GM12878 (cell line): Measurements from ENCODE around the gene SNPH. TPM values are rescaled to one million over a fixed set of nuclear protein-coding genes. Genes with fewer than 3 reads are reported as not detected.

Source experiments
- NFIC ChIP-seq: IDR thresholded peaks from 2 replicates; pipeline ENCODE4 v1.6.1; 2012; ENCODE audit warnings: low read depth, mild to moderate bottlenecking, inconsistent platforms, low read length, moderate library complexity
- TARDBP ChIP-seq: IDR thresholded peaks from 2 replicates; pipeline ENCODE4 v1.6.1; 2016; ENCODE audit warnings: borderline replicate concordance
- polyA plus RNA-seq, 11 experiments: library from polyadenylated mRNA; depleted of rRNA in 4 of 11; unstranded in 6 of 11; stranded (reverse) in 5 of 11; fragments of >200 nt; fragmentation: Nextera tagmentation in 4 of 11; fragmentation: Illumina TruSeq in 1 of 11; extraction: Ambion mirVana in 4 of 11; extraction: Trizol in 1 of 11; gene quantifications; 1 replicate in 1 of 11; 2 replicates in 10 of 11; pipeline versions ENCODE4 v1.2.1 to v1.2.3, GENCODE V29; 2011 to 2016; ENCODE audit warnings: inconsistent platforms in 2 of 11, missing spikeins in 2 of 11, low read depth in 1 of 11
- total RNA-seq, 4 experiments: library from RNA; depleted of rRNA in 3 of 4; stranded (reverse); fragments of >200 nt in 3 of 4; fragmentation: Illumina TruSeq in 1 of 4; extraction: Trizol in 1 of 4; gene quantifications; 2 replicates each; pipeline versions ENCODE4 v1.2.1 to v1.2.3, GENCODE V29; 2013 to 2021
- TF ChIP-seq, protein P1 (sequence below): fragments of 450-650 bp; formaldehyde crosslinking; IDR thresholded peaks from 2 replicates; pipeline ENCODE4 v1.5.0; 2022; ENCODE audit warnings: mild to moderate bottlenecking, missing genetic modification characterization

SNPH gene
- total and polyA plus RNA-seq, 10 of the 15 experiments (the other 5 are each of a cell fraction or from before 2014, with no cell fraction given), result 0.02 to 0.45 (median 0.34) TPM; not detected in 2

GRCh38 chr20:1357921-1358671, 92.0 kb downstream of the SNPH start (continued):
- TF ChIP-seq, protein P1, sequence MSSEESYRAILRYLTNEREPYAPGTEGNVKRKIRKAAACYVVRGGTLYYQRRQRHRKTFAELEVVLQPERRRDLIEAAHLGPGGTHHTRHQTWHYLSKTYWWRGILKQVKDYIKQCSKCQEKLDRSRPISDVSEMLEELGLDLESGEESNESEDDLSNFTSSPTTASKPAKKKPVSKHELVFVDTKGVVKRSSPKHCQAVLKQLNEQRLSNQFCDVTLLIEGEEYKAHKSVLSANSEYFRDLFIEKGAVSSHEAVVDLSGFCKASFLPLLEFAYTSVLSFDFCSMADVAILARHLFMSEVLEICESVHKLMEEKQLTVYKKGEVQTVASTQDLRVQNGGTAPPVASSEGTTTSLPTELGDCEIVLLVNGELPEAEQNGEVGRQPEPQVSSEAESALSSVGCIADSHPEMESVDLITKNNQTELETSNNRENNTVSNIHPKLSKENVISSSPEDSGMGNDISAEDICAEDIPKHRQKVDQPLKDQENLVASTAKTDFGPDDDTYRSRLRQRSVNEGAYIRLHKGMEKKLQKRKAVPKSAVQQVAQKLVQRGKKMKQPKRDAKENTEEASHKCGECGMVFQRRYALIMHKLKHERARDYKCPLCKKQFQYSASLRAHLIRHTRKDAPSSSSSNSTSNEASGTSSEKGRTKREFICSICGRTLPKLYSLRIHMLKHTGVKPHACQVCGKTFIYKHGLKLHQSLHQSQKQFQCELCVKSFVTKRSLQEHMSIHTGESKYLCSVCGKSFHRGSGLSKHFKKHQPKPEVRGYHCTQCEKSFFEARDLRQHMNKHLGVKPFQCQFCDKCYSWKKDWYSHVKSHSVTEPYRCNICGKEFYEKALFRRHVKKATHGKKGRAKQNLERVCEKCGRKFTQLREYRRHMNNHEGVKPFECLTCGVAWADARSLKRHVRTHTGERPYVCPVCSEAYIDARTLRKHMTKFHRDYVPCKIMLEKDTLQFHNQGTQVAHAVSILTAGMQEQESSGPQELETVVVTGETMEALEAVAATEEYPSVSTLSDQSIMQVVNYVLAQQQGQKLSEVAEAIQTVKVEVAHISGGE (CRISPR knock-in tag), result no peak
- TF ChIP-seq TARDBP (0 out of 2 replicates have a peak, but pooled peaks have one; percentile 50), NFIC (0 out of 2 replicates have a peak, but pooled peaks have one; percentile 13)

Other genes with a start within 250 kb of the SNPH start
Only the 7 nearest of the 8 such genes appear.
- 30.2 and 32.9 TPM in 2 replicates for gene PSMF1, start 147.7 kb upstream of the SNPH start, total RNA-seq (2014; rRNA removed)
- 35.2 and 35.8 TPM in 2 replicates for gene PSMF1, start 147.7 kb upstream of the SNPH start, total RNA-seq (2014; rRNA removed; fragmentation: Illumina TruSeq; extraction: Trizol)
- 156 and 167 TPM in 2 replicates for gene PSMF1, start 147.7 kb upstream of the SNPH start, total RNA-seq (2021)
- 29.3 and 45.9 TPM in 2 replicates for gene PSMF1, start 147.7 kb upstream of the SNPH start, polyA plus RNA-seq (2011; rRNA removed)
- gene PSMF1, start 147.7 kb upstream of the SNPH start, polyA plus RNA-seq (2014; fragmentation: Illumina TruSeq; extraction: Trizol), result 68.1 and 171 TPM in 2 replicates
- gene PSMF1, start 147.7 kb upstream of the SNPH start, polyA plus RNA-seq (2014; fragmentation: Nextera tagmentation; extraction: Ambion mirVana), result 10 to 100 TPM; 14.2 to 14.4 TPM
- gene PSMF1, start 147.7 kb upstream of the SNPH start, polyA plus RNA-seq (2014; rRNA removed), result 27.3 and 35.1 TPM in 2 replicates
- 100 to 1,000 TPM; 159 to 173 TPM for gene PSMF1, start 147.7 kb upstream of the SNPH start, polyA plus RNA-seq (2016; fragmentation: Nextera tagmentation; extraction: Ambion mirVana)
- gene TMEM74B, start 81.3 kb upstream of the SNPH start, total RNA-seq (2014; rRNA removed), result not detected in 2 replicates
- not detected in 2 replicates for gene TMEM74B, start 81.3 kb upstream of the SNPH start, total RNA-seq (2014; rRNA removed; fragmentation: Illumina TruSeq; extraction: Trizol)
- gene TMEM74B, start 81.3 kb upstream of the SNPH start, total RNA-seq (2021), result not detected in 2 replicates
- 0.06 and 0.07 TPM in 2 replicates for gene TMEM74B, start 81.3 kb upstream of the SNPH start, polyA plus RNA-seq (2011; rRNA removed)
- gene TMEM74B, start 81.3 kb upstream of the SNPH start, polyA plus RNA-seq (2014; fragmentation: Illumina TruSeq; extraction: Trizol), result not detected in 2 replicates
- not detected for gene TMEM74B, start 81.3 kb upstream of the SNPH start, polyA plus RNA-seq (2014; fragmentation: Nextera tagmentation; extraction: Ambion mirVana)
- not detected in 2 replicates for gene TMEM74B, start 81.3 kb upstream of the SNPH start, polyA plus RNA-seq (2014; rRNA removed)
- gene TMEM74B, start 81.3 kb upstream of the SNPH start, polyA plus RNA-seq (2016; fragmentation: Nextera tagmentation; extraction: Ambion mirVana), result not detected
- not detected in 2 replicates for gene C20orf202, start 62.8 kb upstream of the SNPH start, total RNA-seq (2014; rRNA removed)
- not detected in 2 replicates for gene C20orf202, start 62.8 kb upstream of the SNPH start, total RNA-seq (2014; rRNA removed; fragmentation: Illumina TruSeq; extraction: Trizol)
- not detected in 2 replicates for gene C20orf202, start 62.8 kb upstream of the SNPH start, total RNA-seq (2021)
- 0.04 and 0.10 TPM in 2 replicates for gene C20orf202, start 62.8 kb upstream of the SNPH start, polyA plus RNA-seq (2011; rRNA removed)
- 0.04 TPM in 1 of 2 replicates, not detected in the other for gene C20orf202, start 62.8 kb upstream of the SNPH start, polyA plus RNA-seq (2014; fragmentation: Illumina TruSeq; extraction: Trizol)
- not detected for gene C20orf202, start 62.8 kb upstream of the SNPH start, polyA plus RNA-seq (2014; fragmentation: Nextera tagmentation; extraction: Ambion mirVana)
- gene C20orf202, start 62.8 kb upstream of the SNPH start, polyA plus RNA-seq (2014; rRNA removed), result 0.08 TPM in 1 of 2 replicates, not detected in the other
- not detected for gene C20orf202, start 62.8 kb upstream of the SNPH start, polyA plus RNA-seq (2016; fragmentation: Nextera tagmentation; extraction: Ambion mirVana)
- not detected in 2 replicates for gene RAD21L1, start 40.2 kb upstream of the SNPH start, total RNA-seq (2014; rRNA removed)
- gene RAD21L1, start 40.2 kb upstream of the SNPH start, total RNA-seq (2014; rRNA removed; fragmentation: Illumina TruSeq; extraction: Trizol), result not detected in 2 replicates
- not detected in 2 replicates for gene RAD21L1, start 40.2 kb upstream of the SNPH start, total RNA-seq (2021)
- not detected in 2 replicates for gene RAD21L1, start 40.2 kb upstream of the SNPH start, polyA plus RNA-seq (2011; rRNA removed)
- gene RAD21L1, start 40.2 kb upstream of the SNPH start, polyA plus RNA-seq (2014; fragmentation: Illumina TruSeq; extraction: Trizol), result 0.14 TPM in 1 of 2 replicates, not detected in the other
- not detected for gene RAD21L1, start 40.2 kb upstream of the SNPH start, polyA plus RNA-seq (2014; fragmentation: Nextera tagmentation; extraction: Ambion mirVana)
- gene RAD21L1, start 40.2 kb upstream of the SNPH start, polyA plus RNA-seq (2014; rRNA removed), result not detected in 2 replicates
- gene RAD21L1, start 40.2 kb upstream of the SNPH start, polyA plus RNA-seq (2016; fragmentation: Nextera tagmentation; extraction: Ambion mirVana), result not detected
- 0.60 and 1.1 TPM in 2 replicates for gene SDCBP2, start 62.8 kb downstream of the SNPH start, total RNA-seq (2014; rRNA removed)
- 0.45 and 0.60 TPM in 2 replicates for gene SDCBP2, start 62.8 kb downstream of the SNPH start, total RNA-seq (2014; rRNA removed; fragmentation: Illumina TruSeq; extraction: Trizol)
- gene SDCBP2, start 62.8 kb downstream of the SNPH start, total RNA-seq (2021), result 0.77 and 1.5 TPM in 2 replicates
- 1.3 and 1.5 TPM in 2 replicates for gene SDCBP2, start 62.8 kb downstream of the SNPH start, polyA plus RNA-seq (2011; rRNA removed)
- gene SDCBP2, start 62.8 kb downstream of the SNPH start, polyA plus RNA-seq (2014; fragmentation: Illumina TruSeq; extraction: Trizol), result 0.51 and 0.96 TPM in 2 replicates
- gene SDCBP2, start 62.8 kb downstream of the SNPH start, polyA plus RNA-seq (2014; fragmentation: Nextera tagmentation; extraction: Ambion mirVana), result under 1 TPM in 1 of 2 experiments, not detected in 1; 0.16 TPM
- 1.3 and 1.9 TPM in 2 replicates for gene SDCBP2, start 62.8 kb downstream of the SNPH start, polyA plus RNA-seq (2014; rRNA removed)
- 1 to 10 TPM; 1.4 to 2.4 TPM for gene SDCBP2, start 62.8 kb downstream of the SNPH start, polyA plus RNA-seq (2016; fragmentation: Nextera tagmentation; extraction: Ambion mirVana)
- 88.4 and 103 TPM in 2 replicates for gene FKBP1A, start 126.8 kb downstream of the SNPH start, total RNA-seq (2014; rRNA removed)
- 121 and 129 TPM in 2 replicates for gene FKBP1A, start 126.8 kb downstream of the SNPH start, total RNA-seq (2014; rRNA removed; fragmentation: Illumina TruSeq; extraction: Trizol)
- 249 and 256 TPM in 2 replicates for gene FKBP1A, start 126.8 kb downstream of the SNPH start, total RNA-seq (2021)
- 412 and 519 TPM in 2 replicates for gene FKBP1A, start 126.8 kb downstream of the SNPH start, polyA plus RNA-seq (2011; rRNA removed)
- 687 and 768 TPM in 2 replicates for gene FKBP1A, start 126.8 kb downstream of the SNPH start, polyA plus RNA-seq (2014; fragmentation: Illumina TruSeq; extraction: Trizol)
- 100 to 1,000 TPM; 150 to 166 TPM for gene FKBP1A, start 126.8 kb downstream of the SNPH start, polyA plus RNA-seq (2014; fragmentation: Nextera tagmentation; extraction: Ambion mirVana)
- gene FKBP1A, start 126.8 kb downstream of the SNPH start, polyA plus RNA-seq (2014; rRNA removed), result 258 and 259 TPM in 2 replicates
- gene FKBP1A, start 126.8 kb downstream of the SNPH start, polyA plus RNA-seq (2016; fragmentation: Nextera tagmentation; extraction: Ambion mirVana), result 100 to 1,000 TPM; 590 TPM
- 34.8 and 34.9 TPM in 2 replicates for gene NSFL1C, start 200.6 kb downstream of the SNPH start, total RNA-seq (2014; rRNA removed)
- 19.5 and 21.5 TPM in 2 replicates for gene NSFL1C, start 200.6 kb downstream of the SNPH start, total RNA-seq (2014; rRNA removed; fragmentation: Illumina TruSeq; extraction: Trizol)
- 74.4 and 75.8 TPM in 2 replicates for gene NSFL1C, start 200.6 kb downstream of the SNPH start, total RNA-seq (2021)
- 19.9 and 31.0 TPM in 2 replicates for gene NSFL1C, start 200.6 kb downstream of the SNPH start, polyA plus RNA-seq (2011; rRNA removed)
- gene NSFL1C, start 200.6 kb downstream of the SNPH start, polyA plus RNA-seq (2014; fragmentation: Illumina TruSeq; extraction: Trizol), result 75.4 and 77.5 TPM in 2 replicates
- gene NSFL1C, start 200.6 kb downstream of the SNPH start, polyA plus RNA-seq (2014; fragmentation: Nextera tagmentation; extraction: Ambion mirVana), result 10 to 100 TPM; 27.7 to 29.4 TPM
- gene NSFL1C, start 200.6 kb downstream of the SNPH start, polyA plus RNA-seq (2014; rRNA removed), result 41.5 and 49.4 TPM in 2 replicates
- 100 to 1,000 TPM in 1 of 2 experiments, 10 to 100 TPM in 1; 92.2 to 100 TPM for gene NSFL1C, start 200.6 kb downstream of the SNPH start, polyA plus RNA-seq (2016; fragmentation: Nextera tagmentation; extraction: Ambion mirVana)